SU-DHL-6 (cell line): ENCODE measurements around the gene SERBP1.

Experiments used
- CTCF ChIP-seq: fragments of 200-600 bp; sonication (generic); IDR thresholded peaks from one replicate; pipeline ENCODE4 v1.5.1; 2017; ENCODE audit warnings: antibody characterized with exemption, mild to moderate bottlenecking, low read length, moderate library complexity; ENCODE audit not compliant: insufficient read depth, poor library complexity, severe bottlenecking
- EZH2phosphoT487 ChIP-seq: fragments of 200-600 bp; sonication (generic), shearing (Covaris generic); conservative IDR thresholded peaks from 2 replicates; pipeline ENCODE4 v1.6.1; 2018; ENCODE audit warnings: mild to moderate bottlenecking, antibody characterized with exemption, low read length, moderate library complexity, mixed read lengths

- TF ChIP-seq CTCF = no peak
- TF ChIP-seq EZH2phosphoT487 = no peak
Observed at GRCh38 chr1:67429011-67429527, 1.1 kb downstream of the SERBP1 start.
